MM.1S (cell line): ENCODE results near the gene TRAPPC6A.

Experiments used
- EZH2 ChIP-seq: fragments of 300-600 bp; sonication (generic); optimal IDR thresholded peaks from 2 replicates; pipeline ENCODE3; 2017; ENCODE audit warnings: low read depth, mild to moderate bottlenecking, antibody characterized with exemption, low read length, mixed read lengths
- EZH2phosphoT487 ChIP-seq: fragments of 300-600 bp; sonication (generic); IDR thresholded peaks from 2 replicates; pipeline ENCODE4 v1.6.1; 2018; ENCODE audit warnings: antibody characterized with exemption, low read length

GRCh38 chr19:45114116-45114515 is 63.9 kb downstream of the TRAPPC6A start:
- TF ChIP-seq EZH2, result no peak
- TF ChIP-seq EZH2phosphoT487, result no peak
